Limb (tissue), 2 donors: ENCODE results near the gene TMPRSS9.
"Not testable (repeated sequence)": the region's sequence is repeated elsewhere in the genome, so short reads cannot be mapped to it uniquely, and the experiment has no call there.

Source experiments
- DNase-seq, 2 donors: peaks; one replicate each; pipeline ENCODE4 v3.0.0-alpha.2; 2016; ENCODE audit errors: extremely low spot score in 2 of 2

Gene TMPRSS9

GRCh38 chr19:2341982-2342381 is 18.1 kb upstream of the TMPRSS9 start:
- no peak for DNase-seq

- no peak for DNase-seq
These were observed 17.3 kb upstream of the TMPRSS9 start for GRCh38 chr19:2342656-2343288.

- DNase-seq: no peak
These were observed 16.6 kb upstream of the TMPRSS9 start for GRCh38 chr19:2343289-2343982.

- DNase-seq: no peak
These were observed 15.6 kb upstream of the TMPRSS9 start for GRCh38 chr19:2344381-2344870.

GRCh38 chr19:2345076-2345475 is 15.0 kb upstream of the TMPRSS9 start:
- no peak for DNase-seq

GRCh38 chr19:2345794-2346663 is 14.0 kb upstream of the TMPRSS9 start:
- DNase-seq: no peak

- not testable (repeated sequence) for DNase-seq
These were observed 10.2 kb upstream of the TMPRSS9 start for GRCh38 chr19:2349818-2350217.

- DNase-seq: no peak
These were observed 9.4 kb upstream of the TMPRSS9 start for GRCh38 chr19:2350656-2351055.

- DNase-seq: no peak
These were observed 8.5 kb upstream of the TMPRSS9 start for GRCh38 chr19:2351591-2351990.

GRCh38 chr19:2352121-2352520 is 7.9 kb upstream of the TMPRSS9 start:
- DNase-seq: no peak

- no peak for DNase-seq
These were observed 6.7 kb upstream of the TMPRSS9 start for GRCh38 chr19:2353159-2353886.

GRCh38 chr19:2353887-2354592 is 6.0 kb upstream of the TMPRSS9 start:
- DNase-seq: no peak

GRCh38 chr19:2354670-2355069 is 5.4 kb upstream of the TMPRSS9 start:
- no peak for DNase-seq

GRCh38 chr19:2355168-2356035 is 4.7 kb upstream of the TMPRSS9 start:
- no peak for DNase-seq

GRCh38 chr19:2356036-2356646 is 3.9 kb upstream of the TMPRSS9 start:
- DNase-seq: no peak

- no peak for DNase-seq
These were observed 2.5 kb upstream of the TMPRSS9 start for GRCh38 chr19:2357279-2358206.

- DNase-seq: no peak
These were observed 1.4 kb upstream of the TMPRSS9 start for GRCh38 chr19:2358548-2359173.

GRCh38 chr19:2360833-2361232 is 768 bp downstream of the TMPRSS9 start:
- DNase-seq: no peak
